Upper lobe of left lung (tissue), 6 donors: ENCODE results near the gene THSD7A. TPM values are rescaled to one million over a fixed set of nuclear protein-coding genes. Genes with fewer than 3 reads are reported as not detected.

ENCODE experiments used
- ATAC-seq, 2 donors: fragments of 200-7000 bp; cut with Tn5 transposase; one replicate each; pipeline ENCODE4 v1.9.1; 2022; ENCODE audit warnings: mild to moderate bottlenecking in 2 of 2, moderate library complexity in 2 of 2; ENCODE audit not compliant: low FRiP score in 2 of 2
- DNase-seq, 2 donors: peaks; one replicate each; pipeline ENCODE4 v3.0.0-alpha.2; 2019 to 2020
- H3K27ac ChIP-seq, 4 donors: fragments of 200-600 bp; sonication (generic); one replicate each; pipeline ENCODE4 v1.5.1; 2016 to 2019
- H3K27me3 ChIP-seq, 4 donors: fragments of 200-600 bp; sonication (generic); one replicate each; pipeline ENCODE4 v1.5.1; 2017 to 2019
- H3K36me3 ChIP-seq, 4 donors: fragments of 200-600 bp; sonication (generic); one replicate each; pipeline ENCODE4 v1.5.1; 2016 to 2019
- H3K4me1 ChIP-seq, 4 donors: fragments of 200-600 bp; sonication (generic); one replicate each; pipeline ENCODE4 v1.5.1; 2018 to 2019
- H3K4me3 ChIP-seq, 4 donors: fragments of 200-600 bp; sonication (generic); one replicate each; pipeline ENCODE4 v1.5.1; 2017 to 2019; ENCODE audit warnings: mild to moderate bottlenecking in 2 of 4, moderate library complexity in 1 of 4
- H3K9me3 ChIP-seq, 4 donors: fragments of 200-600 bp; sonication (generic); one replicate each; pipeline ENCODE4 v1.5.1; 2018 to 2019
- CTCF ChIP-seq, 6 experiments: fragments of 450-650 bp in 4 of 6; fragments of 200-600 bp in 2 of 6; sonication (generic) in 2 of 6; IDR thresholded peaks; one replicate each; pipeline ENCODE4 v1.5.1; 2016 to 2019; ENCODE audit warnings: antibody characterized with exemption in 6 of 6
- EP300 ChIP-seq, 4 donors: sonication (generic); formaldehyde crosslinking; IDR thresholded peaks; one replicate each; pipeline ENCODE4 v1.5.1; 2017; ENCODE audit warnings: antibody characterized with exemption in 4 of 4, control low read depth in 2 of 4
- POLR2A ChIP-seq, 4 donors: fragments of 450-650 bp; IDR thresholded peaks; one replicate each; pipeline ENCODE4 v1.5.1; 2016 to 2017; ENCODE audit warnings: antibody characterized with exemption in 4 of 4, mild to moderate bottlenecking in 2 of 4
- POLR2AphosphoS5 ChIP-seq, 2 donors: sonication (generic); formaldehyde crosslinking; IDR thresholded peaks; one replicate each; pipeline ENCODE4 v1.5.1; 2017; ENCODE audit warnings: antibody characterized with exemption in 2 of 2
- WGBS, 2 donors: methylation state at CpG; one replicate each; pipeline ENCODE4 v1.1.5; 2017 to 2018; 5-methylcytosine and 5-hydroxymethylcytosine counted together
- total RNA-seq, 6 donors: library from RNA; depleted of rRNA in 4 of 6; stranded (reverse); fragments of >200 nt in 4 of 6; gene quantifications; one replicate each; pipeline versions ENCODE4 v1.1.0 to v1.2.1, GENCODE V29; 2016 to 2021
- donor health status: DM: no; HTN: no; CAD: no; lungs with moderate emphysema.
- donor health status: DM: no; HTN: yes; CAD: no; lungs with severe emphysema.

Gene THSD7A
- total RNA-seq, 6 donors from 2014 or later, result 5.1 to 15.7 (median 7.0) TPM

- Histone ChIP-seq H3K4me3 (no peak overlapping the region), H3K27ac (no peak overlapping the region), H3K9me3 (no peaks in the 10 kb centered on the region), H3K27me3 (no peaks in the 10 kb centered on the region), H3K36me3 (no peaks in the 10 kb centered on the region), H3K4me1 (no peaks in the 10 kb centered on the region)
- ATAC-seq (no peak), DNase-seq (no peak)
- WGBS, 2 donors, result 51 to 57% methylated on average over 6 of the region's 6 CpGs
- TF ChIP-seq POLR2A (IDR thresholded peaks at IDR 0.05) (no peak), CTCF (IDR thresholded peaks at IDR 0.05) (no peak), EP300 (IDR thresholded peaks at IDR 0.05) (no peak), POLR2AphosphoS5 (IDR thresholded peaks at IDR 0.05) (no peak)
Measured at GRCh38 chr7:11858622-11859302, 26.8 kb upstream of the THSD7A start.

- no peak overlapping the region for H3K27ac ChIP-seq
- no peak for ATAC-seq
- WGBS, 2 donors, result 88 to 90% methylated on average over 2 of the region's 2 CpGs
- H3K27me3 ChIP-seq, result no peaks in the 10 kb centered on the region
- DNase-seq, result no peak
- no peak for TF ChIP-seq POLR2AphosphoS5 (IDR thresholded peaks at IDR 0.05)
- TF ChIP-seq EP300 (IDR thresholded peaks at IDR 0.05), result no peak
- TF ChIP-seq CTCF (IDR thresholded peaks at IDR 0.05), result no peak
- TF ChIP-seq POLR2A (IDR thresholded peaks at IDR 0.05), result no peak
- H3K4me1 ChIP-seq, result no peaks in the 10 kb centered on the region
- no peak overlapping the region for H3K4me3 ChIP-seq
- H3K36me3 ChIP-seq, result no peaks in the 10 kb centered on the region
- H3K9me3 ChIP-seq, result no peaks in the 10 kb centered on the region
Measured at GRCh38 chr7:11858026-11858425, 26.0 kb upstream of the THSD7A start.

GRCh38 chr7:11848251-11848650, 16.3 kb upstream of the THSD7A start:
- no peaks in the 10 kb centered on the region for H3K36me3 ChIP-seq
- H3K9me3 ChIP-seq, result no peaks in the 10 kb centered on the region

GRCh38 chr7:11847336-11847735, 15.3 kb upstream of the THSD7A start:
- TF ChIP-seq POLR2A (IDR thresholded peaks at IDR 0.05), result no peak
- TF ChIP-seq CTCF (IDR thresholded peaks at IDR 0.05), result no peak
- TF ChIP-seq EP300 (IDR thresholded peaks at IDR 0.05), result no peak
- TF ChIP-seq POLR2AphosphoS5 (IDR thresholded peaks at IDR 0.05), result no peak
- Histone ChIP-seq H3K27ac (no peak overlapping the region), H3K9me3 (no peaks in the 10 kb centered on the region), H3K36me3 (no peaks in the 10 kb centered on the region), H3K4me3 (no peak overlapping the region), H3K27me3 (no peaks in the 10 kb centered on the region), H3K4me1 (no peaks in the 10 kb centered on the region)
- ATAC-seq (no peak), DNase-seq (no peak)
- 31 to 50% methylated on average over 2 of the region's 2 CpGs for WGBS, 2 donors

More at GRCh38 chr7:11848251-11848650, 16.3 kb upstream of the THSD7A start:
- Histone ChIP-seq H3K27me3 (no peaks in the 10 kb centered on the region), H3K27ac (no peak overlapping the region), H3K4me1 (no peaks in the 10 kb centered on the region), H3K4me3 (no peak overlapping the region)
- 78 to 87% methylated on average over 3 of the region's 3 CpGs for WGBS, 2 donors
- TF ChIP-seq EP300 (IDR thresholded peaks at IDR 0.05), result no peak
- no peak for TF ChIP-seq CTCF (IDR thresholded peaks at IDR 0.05)
- no peak for TF ChIP-seq POLR2A (IDR thresholded peaks at IDR 0.05)
- TF ChIP-seq POLR2AphosphoS5 (IDR thresholded peaks at IDR 0.05), result no peak
- no peak for ATAC-seq
- DNase-seq, result no peak

- Histone ChIP-seq H3K9me3 (no peaks in the 10 kb centered on the region), H3K27ac (no peak overlapping the region), H3K27me3 (no peaks in the 10 kb centered on the region), H3K36me3 (no peaks in the 10 kb centered on the region), H3K4me1 (no peaks in the 10 kb centered on the region), H3K4me3 (no peak overlapping the region)
- no peak for TF ChIP-seq CTCF (IDR thresholded peaks at IDR 0.05)
- TF ChIP-seq POLR2A (IDR thresholded peaks at IDR 0.05), result no peak
- TF ChIP-seq POLR2AphosphoS5 (IDR thresholded peaks at IDR 0.05), result no peak
- TF ChIP-seq EP300 (IDR thresholded peaks at IDR 0.05), result no peak
- 44 to 48% methylated on average over 5 of the region's 5 CpGs for WGBS, 2 donors
- DNase-seq, result no peak
- ATAC-seq, result no peak
Measured at GRCh38 chr7:11846361-11846955, 14.5 kb upstream of the THSD7A start.
